Astrocyte (in vitro differentiated cells and primary cell): ENCODE data around the gene ZNF407.

Source experiments
- CTCF ChIP-seq: IDR thresholded peaks from 2 replicates; pipeline ENCODE4 v1.5.1; 2011; ENCODE audit warnings: low read depth, mild to moderate bottlenecking, inconsistent platforms, low read length, moderate library complexity; ENCODE audit not compliant: insufficient read depth
- EZH2 ChIP-seq: IDR thresholded peaks from 2 replicates; pipeline ENCODE4 v1.6.1; 2012; ENCODE audit warnings: mild to moderate bottlenecking, low read length, inconsistent platforms; ENCODE audit not compliant: insufficient read depth

- TF ChIP-seq CTCF (no peak), EZH2 (no peak)
These were observed 470.5 kb downstream of the ZNF407 start for GRCh38 chr18:75067996-75068645.
